Right lobe of liver (tissue), 4 donors: ENCODE measurements around the gene HEATR3.

Experiments
- POLR2A ChIP-seq: fragments of 450-650 bp; IDR thresholded peaks from one replicate; pipeline ENCODE4 v1.6.1; 2017; ENCODE audit warnings: antibody characterized with exemption, mild to moderate bottlenecking
- TF ChIP-seq, protein P1 (sequence below), 4 donors: fragments of 200-600 bp in 3 of 4; fragments of 450-650 bp in 1 of 4; IDR thresholded peaks; one replicate each; pipeline versions ENCODE4 v1.5.1 to v1.8.0; 2016 to 2022; ENCODE audit warnings: antibody characterized with exemption in 4 of 4, mild to moderate bottlenecking in 2 of 4
- donor health status: DM: no; HTN: no; CAD: no.
- donor health status: DM: no; HTN: no; CAD: no.
- donor health status: DM: no; HTN: yes; CAD: no.

DNA sequence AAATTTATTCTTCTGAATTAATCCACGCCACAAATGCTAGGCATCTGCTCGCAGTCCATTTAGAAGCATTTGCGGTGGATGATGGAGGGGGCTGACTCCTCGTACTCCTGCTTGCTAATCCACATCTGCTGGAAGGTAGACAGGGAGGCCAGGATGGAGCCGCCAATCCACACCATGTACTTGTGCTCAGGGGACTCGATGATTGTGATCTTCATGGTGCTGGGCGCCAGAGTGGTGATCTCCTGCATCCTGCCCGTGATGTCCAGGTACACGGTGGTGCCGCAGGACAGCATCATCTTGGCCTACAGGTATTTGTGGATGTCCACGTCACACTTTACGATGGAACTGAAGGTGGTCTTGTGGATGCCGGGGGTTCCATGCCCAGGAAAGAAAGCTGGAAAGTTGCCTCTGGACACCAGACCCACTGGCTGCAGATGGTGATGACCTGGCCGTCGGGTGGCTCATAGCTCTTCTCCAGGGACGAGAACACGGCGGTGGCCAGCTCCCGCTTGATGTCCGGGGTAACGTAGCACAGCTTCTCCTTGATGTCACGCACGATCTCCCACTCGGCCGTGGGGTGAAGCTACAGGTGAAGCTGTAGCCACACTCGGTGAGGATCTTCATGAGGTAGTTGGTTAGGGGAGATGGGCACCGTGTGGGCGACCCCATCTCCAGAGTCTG, 7.5 kb upstream of the HEATR3 start:
- TF ChIP-seq, protein P1, sequence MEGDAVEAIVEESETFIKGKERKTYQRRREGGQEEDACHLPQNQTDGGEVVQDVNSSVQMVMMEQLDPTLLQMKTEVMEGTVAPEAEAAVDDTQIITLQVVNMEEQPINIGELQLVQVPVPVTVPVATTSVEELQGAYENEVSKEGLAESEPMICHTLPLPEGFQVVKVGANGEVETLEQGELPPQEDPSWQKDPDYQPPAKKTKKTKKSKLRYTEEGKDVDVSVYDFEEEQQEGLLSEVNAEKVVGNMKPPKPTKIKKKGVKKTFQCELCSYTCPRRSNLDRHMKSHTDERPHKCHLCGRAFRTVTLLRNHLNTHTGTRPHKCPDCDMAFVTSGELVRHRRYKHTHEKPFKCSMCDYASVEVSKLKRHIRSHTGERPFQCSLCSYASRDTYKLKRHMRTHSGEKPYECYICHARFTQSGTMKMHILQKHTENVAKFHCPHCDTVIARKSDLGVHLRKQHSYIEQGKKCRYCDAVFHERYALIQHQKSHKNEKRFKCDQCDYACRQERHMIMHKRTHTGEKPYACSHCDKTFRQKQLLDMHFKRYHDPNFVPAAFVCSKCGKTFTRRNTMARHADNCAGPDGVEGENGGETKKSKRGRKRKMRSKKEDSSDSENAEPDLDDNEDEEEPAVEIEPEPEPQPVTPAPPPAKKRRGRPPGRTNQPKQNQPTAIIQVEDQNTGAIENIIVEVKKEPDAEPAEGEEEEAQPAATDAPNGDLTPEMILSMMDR (IDR thresholded peaks at IDR 0.05): no peak
- TF ChIP-seq POLR2A: no peak
